Stimulated activated CD8-positive, alpha-beta memory T cell treated with anti-CD3 and anti-CD28 coated beads, Interleukin-12 subunit alpha, Interleukin-12 subunit beta, amount 100 ng/mL, for 1 hour (primary cell): ENCODE measurements around the gene ZSWIM3.
"Not testable (repeated sequence)": the region's sequence is repeated elsewhere in the genome, so short reads cannot be mapped to it uniquely, and the experiment has no call there.

Experiments
- DNase-seq: peaks from one replicate; pipeline ENCODE4 v3.0.0-alpha.2; 2020; ENCODE audit warnings: low read depth

ZSWIM3 gene

GRCh38 chr20:45861221-45862075, 4.0 kb downstream of the ZSWIM3 start:
- DNase-seq: no peak

GRCh38 chr20:45863543-45864470, 6.4 kb downstream of the ZSWIM3 start:
- no peak for DNase-seq

DNA sequence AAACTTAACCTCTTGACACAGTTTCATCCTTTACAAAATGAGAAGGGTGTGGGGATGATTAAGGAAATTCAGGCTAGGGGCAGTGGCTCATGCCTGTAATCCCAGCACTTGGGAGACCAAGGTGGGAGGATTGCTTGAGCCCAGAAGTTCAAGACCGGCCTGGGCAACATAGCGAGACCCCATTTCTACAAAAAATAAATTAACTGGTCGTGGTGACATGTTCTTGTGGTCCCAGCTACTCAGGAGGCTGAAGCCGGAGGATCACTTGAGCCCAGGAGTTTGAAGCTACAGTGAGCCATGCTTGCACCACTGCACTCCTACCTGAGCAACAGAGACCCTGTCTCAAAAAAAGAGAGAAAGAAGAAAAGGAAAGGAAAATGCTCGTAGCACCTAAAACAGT, 9.0 kb downstream of the ZSWIM3 start:
- no peak for DNase-seq

DNA sequence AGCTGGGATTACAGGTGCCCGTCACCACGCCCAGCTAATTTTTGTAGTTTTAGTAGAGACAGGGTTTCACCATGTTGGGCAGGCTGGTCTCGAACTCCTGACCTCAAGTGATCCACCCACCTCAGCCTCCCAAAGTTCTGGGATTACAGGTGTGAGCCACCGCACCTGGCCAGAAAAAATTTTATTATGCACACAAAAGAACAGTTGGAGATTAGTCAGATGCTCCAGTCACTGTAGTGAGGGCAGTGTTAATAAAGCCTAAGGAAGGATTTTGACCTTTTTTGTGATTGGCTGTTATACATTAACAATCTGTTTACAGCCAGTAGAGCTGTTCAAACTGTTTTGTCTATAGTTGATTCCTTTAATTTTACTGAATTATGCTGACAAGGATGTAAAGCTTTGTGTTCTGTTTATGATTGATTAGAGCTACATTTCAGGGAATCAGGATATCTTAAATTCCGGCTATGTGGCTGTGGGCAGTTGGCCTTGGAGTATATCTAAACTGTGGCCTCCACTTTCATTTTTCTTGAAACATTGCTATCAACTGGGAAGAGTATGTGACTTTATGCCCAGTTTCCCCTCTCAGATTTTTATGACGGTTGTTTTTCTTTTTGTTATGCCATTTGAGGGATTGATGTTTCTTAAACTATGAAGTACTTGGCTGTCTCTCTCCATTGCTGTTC, 9.9 kb downstream of the ZSWIM3 start:
- DNase-seq: no peak

GRCh38 chr20:45867819-45868176, 10.4 kb downstream of the ZSWIM3 start:
- no peak for DNase-seq

DNA sequence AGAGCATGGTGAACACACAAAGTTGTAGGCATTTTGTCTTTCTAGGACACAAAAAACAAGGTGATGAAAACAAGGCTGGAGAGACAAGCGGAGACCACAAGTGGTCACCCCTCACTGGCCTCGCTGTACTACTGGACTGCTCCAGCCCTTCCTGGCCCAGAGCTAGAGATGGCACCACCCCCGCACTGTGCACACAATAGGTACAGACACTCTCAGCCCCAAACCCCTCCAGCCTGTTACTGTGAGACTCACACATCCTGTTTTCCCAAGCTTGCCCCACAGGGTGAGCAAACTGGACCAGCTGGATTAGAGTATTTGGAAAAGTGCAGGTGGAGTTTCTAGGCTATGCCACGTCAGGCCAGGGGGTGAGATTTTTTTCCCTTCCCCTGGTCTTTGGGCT, 15.2 kb downstream of the ZSWIM3 start:
- DNase-seq: no peak

- no peak for DNase-seq
Observed at GRCh38 chr20:45873409-45874103, 16.1 kb downstream of the ZSWIM3 start.

DNA sequence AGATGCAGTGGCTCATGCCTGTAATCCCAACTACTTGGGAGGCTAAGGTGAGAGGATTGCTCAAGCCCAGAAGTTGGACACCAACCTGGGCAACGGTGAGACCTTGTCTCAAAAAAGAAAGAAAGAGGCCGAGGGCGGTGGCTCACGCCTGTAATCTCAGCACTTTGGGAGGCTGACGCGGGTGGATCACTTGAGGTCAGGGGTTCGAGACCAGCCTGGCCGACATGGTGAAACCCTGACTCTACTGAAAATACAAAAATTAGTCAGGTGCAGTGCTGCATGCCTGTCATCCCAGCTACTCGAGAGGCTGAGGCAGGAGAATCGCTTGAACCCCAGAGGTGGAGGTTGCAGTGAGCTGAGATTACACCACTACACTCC, 16.7 kb downstream of the ZSWIM3 start:
- not testable (repeated sequence) for DNase-seq

DNA sequence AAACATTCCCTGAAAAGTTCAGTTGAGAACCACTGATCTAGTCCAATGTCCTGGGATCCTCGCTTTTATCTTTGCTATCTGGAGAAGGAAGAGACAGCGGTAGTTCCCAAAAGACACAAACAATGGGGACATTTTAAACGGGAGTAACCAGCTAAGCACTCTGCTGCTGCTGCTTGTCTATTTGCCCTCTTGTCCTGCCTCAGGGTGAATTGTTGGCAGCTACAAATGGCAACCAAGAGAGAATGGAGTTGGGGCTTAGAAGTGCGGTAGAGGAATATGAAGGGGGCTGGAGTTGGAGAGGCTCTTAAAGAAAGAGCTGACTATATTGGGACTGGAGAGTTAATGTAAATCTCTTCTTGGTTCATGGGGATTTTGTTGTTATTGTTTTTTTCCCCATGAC, 17.2 kb downstream of the ZSWIM3 start:
- no peak for DNase-seq

DNA sequence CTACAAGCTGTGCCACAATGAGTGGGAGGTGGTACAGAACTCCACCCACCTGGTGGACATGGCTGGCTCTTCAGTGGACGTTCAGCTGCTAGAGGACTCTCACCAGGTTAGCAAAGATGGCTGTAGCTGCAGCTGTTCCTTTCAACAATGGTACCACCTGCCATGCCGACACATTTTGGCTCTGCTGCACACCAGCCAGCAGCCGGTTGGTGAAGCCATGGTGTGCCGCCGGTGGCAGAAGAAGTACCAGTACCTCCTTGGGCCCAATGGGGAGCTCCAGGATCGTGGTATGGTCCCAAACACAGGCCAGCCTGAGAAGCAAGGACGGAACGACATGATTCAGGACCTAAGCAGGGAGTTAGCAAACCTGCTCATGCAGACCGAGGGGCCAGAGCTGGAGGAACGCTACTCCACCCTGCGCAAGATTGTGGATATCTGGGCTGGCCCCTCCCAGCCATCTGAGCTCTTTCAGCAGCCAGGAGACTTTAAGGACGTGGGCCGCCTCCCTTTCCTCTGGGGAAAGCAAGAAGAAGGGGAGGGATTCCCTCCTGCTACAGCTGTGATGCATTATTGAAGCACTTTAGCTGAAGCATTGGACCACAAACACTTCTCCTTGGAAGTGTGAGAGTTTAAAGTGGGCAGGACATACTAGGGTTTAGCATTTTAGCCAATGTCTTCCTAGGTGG, 20.8 kb downstream of the ZSWIM3 start:
- no peak for DNase-seq

GRCh38 chr20:45880988-45881788, 23.8 kb downstream of the ZSWIM3 start, which contains the start of gene ZSWIM1:
Gene ZSWIM1 (plus strand): TSS chr20:45881227. CDS start chr20:45882593, 1,366 bp downstream.
- peak; percentile 97 for DNase-seq

- no peak for DNase-seq
Observed at GRCh38 chr20:45882469-45883099, 25.2 kb downstream of the ZSWIM3 start.

DNA sequence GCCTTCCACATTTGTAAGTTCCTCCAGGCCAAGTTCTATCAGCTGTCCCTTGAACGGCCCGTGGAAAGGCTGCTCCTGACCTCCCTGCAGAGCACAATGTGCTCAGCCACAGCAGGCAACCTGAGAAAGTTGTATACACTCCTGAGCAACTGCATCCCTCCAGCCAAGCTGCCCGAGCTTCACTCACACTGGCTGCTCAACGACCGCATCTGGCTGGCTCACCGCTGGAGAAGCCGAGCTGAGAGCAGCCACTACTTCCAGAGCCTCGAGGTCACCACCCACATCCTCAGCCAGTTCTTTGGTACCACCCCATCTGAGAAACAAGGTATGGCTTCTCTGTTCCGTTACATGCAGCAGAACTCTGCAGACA, 25.7 kb downstream of the ZSWIM3 start:
- no peak for DNase-seq

GRCh38 chr20:45886590-45887345, 29.4 kb downstream of the ZSWIM3 start:
- no peak for DNase-seq

DNA sequence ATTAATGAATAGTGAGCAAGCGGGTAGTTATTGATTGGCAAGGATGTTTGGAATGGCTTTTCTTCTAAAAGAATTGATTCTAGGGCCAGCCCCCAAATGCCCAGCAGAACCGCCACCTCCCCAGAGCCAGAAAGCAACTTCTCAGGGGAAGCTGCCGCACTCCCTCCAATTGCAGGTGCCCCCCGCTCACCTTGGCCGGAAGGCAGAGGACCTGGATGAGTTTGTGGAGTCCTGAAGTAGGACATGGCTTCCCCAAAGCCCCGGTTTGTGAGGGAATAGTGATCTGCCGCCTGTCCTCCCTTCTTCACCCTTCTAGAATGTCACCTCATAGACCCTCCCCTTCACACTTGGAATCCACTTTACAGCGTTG, 29.9 kb downstream of the ZSWIM3 start, which contains the start of gene SPATA25:
Gene SPATA25 (minus strand): TSS at position 277 of the 370 bp plus-strand sequence. CDS start 32 bp downstream, at position 245.
- DNase-seq: no peak

DNA sequence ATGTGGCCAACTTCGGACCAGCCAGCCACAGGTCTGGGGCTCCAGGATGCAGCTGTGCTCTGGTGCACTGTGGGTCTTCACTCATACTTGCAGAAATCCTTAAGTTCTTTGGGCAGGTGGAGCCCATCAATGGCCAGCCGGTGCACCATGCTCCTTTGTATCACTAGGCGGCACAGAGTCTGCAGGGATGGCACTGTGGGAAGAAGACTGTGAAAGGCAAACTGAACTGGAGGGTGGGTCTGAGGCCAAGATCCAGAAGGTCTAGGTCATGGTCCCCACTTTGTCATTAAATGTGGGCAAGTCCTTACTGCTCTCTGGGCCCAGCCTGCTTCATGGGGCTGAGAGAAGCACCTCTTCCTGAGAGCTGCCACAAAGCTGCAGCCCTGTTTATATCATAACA, 31.3 kb downstream of the ZSWIM3 start:
- no peak for DNase-seq

GRCh38 chr20:45890077-45890984, 32.9 kb downstream of the ZSWIM3 start:
- peak; percentile 19 for DNase-seq
